ENCODE results near the gene PLPPR1. TPM values are rescaled to one million over a fixed set of nuclear protein-coding genes. Genes with fewer than 3 reads are reported as not detected.
"Not testable (repeated sequence)": the region's sequence is repeated elsewhere in the genome, so short reads cannot be mapped to it uniquely, and the experiment has no call there.

Gene PLPPR1
- total RNA-seq, 1 experiment from 2014 or later: not detected

GRCh38 chr9:101324245-101324804 is 295.8 kb downstream of the PLPPR1 start:
- intact Hi-C loops (cut with micrococcal nuclease; ENCODE audit: unreplicated experiment): no loop called here
- no peak overlapping the region for H3K27ac Mint-ChIP-seq (ENCODE audit: unreplicated experiment)
- H3K4me3 Mint-ChIP-seq (ENCODE audit: low read depth, unreplicated experiment): no peak overlapping the region
- H3K36me3 Mint-ChIP-seq (ENCODE audit: insufficient read depth, unreplicated experiment): no peaks in the 10 kb centered on the region
- CTCF ChIA-PET: interaction anchor here (0.6 to 1.7 kb wide), 4 partner anchors 19 to 858 kb away, joined by 3 to 4 read pairs (median 4); partner anchors contain the start of gene RNF20
- BruUV-seq (replicated peaks): no TSS peak
- no peak for DNase-seq
- no peak for TF ChIP-seq CTCF (IDR thresholded peaks at IDR 0.05; ENCODE audit: unreplicated experiment)
- peaks cover 34% of the 10 kb centered on the region for H3K4me1 Mint-ChIP-seq (ENCODE audit: low read depth, unreplicated experiment)
- H3K27me3 Mint-ChIP-seq (ENCODE audit: unreplicated experiment): no peaks in the 10 kb centered on the region
- H3K9me3 Mint-ChIP-seq (ENCODE audit: low read depth, unreplicated experiment): peaks cover 3% of the 10 kb centered on the region

- no TSS peak for BruUV-seq (replicated peaks)
- Mint-ChIP-seq H3K9me3 (ENCODE audit: low read depth, unreplicated experiment) (peaks cover 3% of the 10 kb centered on the region), H3K36me3 (ENCODE audit: insufficient read depth, unreplicated experiment) (no peaks in the 10 kb centered on the region), H3K27ac (ENCODE audit: unreplicated experiment) (peak overlapping the region; percentile 53), H3K27me3 (ENCODE audit: unreplicated experiment) (no peaks in the 10 kb centered on the region), H3K4me1 (ENCODE audit: low read depth, unreplicated experiment) (peaks cover 34% of the 10 kb centered on the region), H3K4me3 (ENCODE audit: low read depth, unreplicated experiment) (no peak overlapping the region)
- TF ChIP-seq CTCF (IDR thresholded peaks at IDR 0.05; ENCODE audit: unreplicated experiment): no peak
- no peak for DNase-seq
- intact Hi-C loops (cut with micrococcal nuclease; ENCODE audit: unreplicated experiment): no loop called here
- CTCF ChIA-PET: interaction anchor here (0.6 to 1.7 kb wide), 6 partner anchors 9 to 208 kb away, joined by 3 to 4 read pairs (median 3); partner anchors contain the start of genes MRPL50, RNF20 and ZNF189
Observed at GRCh38 chr9:101325053-101325452, 296.5 kb downstream of the PLPPR1 start.

GRCh38 chr9:101326035-101326434 is 297.5 kb downstream of the PLPPR1 start:
- H3K27ac Mint-ChIP-seq (ENCODE audit: unreplicated experiment): peak overlapping the region; percentile 39
- CTCF ChIA-PET: interaction anchor here (0.7 to 1.2 kb wide), 5 partner anchors 14 to 739 kb away, joined by 3 read pairs; partner anchors contain the start of genes MRPL50 and ZNF189
- intact Hi-C loops (cut with micrococcal nuclease; ENCODE audit: unreplicated experiment): loop anchor here (1.0 to 2.0 kb wide), 2 partner anchors 29 to 63 kb away; no protein-coding TSS in a partner anchor
- TF ChIP-seq CTCF (IDR thresholded peaks at IDR 0.05; ENCODE audit: unreplicated experiment): no peak
- H3K4me3 Mint-ChIP-seq (ENCODE audit: low read depth, unreplicated experiment): no peak overlapping the region
- H3K36me3 Mint-ChIP-seq (ENCODE audit: insufficient read depth, unreplicated experiment): no peaks in the 10 kb centered on the region
- H3K9me3 Mint-ChIP-seq (ENCODE audit: low read depth, unreplicated experiment): peaks cover 3% of the 10 kb centered on the region
- H3K27me3 Mint-ChIP-seq (ENCODE audit: unreplicated experiment): no peaks in the 10 kb centered on the region
- no peak for DNase-seq
- peaks cover 34% of the 10 kb centered on the region for H3K4me1 Mint-ChIP-seq (ENCODE audit: low read depth, unreplicated experiment)
- no TSS peak for BruUV-seq (replicated peaks)

GRCh38 chr9:101326501-101326900 is 298.0 kb downstream of the PLPPR1 start:
- H3K4me3 Mint-ChIP-seq (ENCODE audit: low read depth, unreplicated experiment): no peak overlapping the region
- H3K9me3 Mint-ChIP-seq (ENCODE audit: low read depth, unreplicated experiment): peaks cover 3% of the 10 kb centered on the region
- intact Hi-C loops (cut with micrococcal nuclease; ENCODE audit: unreplicated experiment): loop anchor here (1.0 to 2.0 kb wide), 2 partner anchors 29 to 62 kb away; no protein-coding TSS in a partner anchor
- CTCF ChIA-PET: interaction anchor here (0.7 to 0.8 kb wide), 4 partner anchors 15 to 739 kb away, joined by 3 read pairs; no protein-coding TSS in a partner anchor
- peaks cover 34% of the 10 kb centered on the region for H3K4me1 Mint-ChIP-seq (ENCODE audit: low read depth, unreplicated experiment)
- no peak for DNase-seq
- no peaks in the 10 kb centered on the region for H3K27me3 Mint-ChIP-seq (ENCODE audit: unreplicated experiment)
- H3K36me3 Mint-ChIP-seq (ENCODE audit: insufficient read depth, unreplicated experiment): no peaks in the 10 kb centered on the region
- no TSS peak for BruUV-seq (replicated peaks)
- TF ChIP-seq CTCF (IDR thresholded peaks at IDR 0.05; ENCODE audit: unreplicated experiment): no peak
- H3K27ac Mint-ChIP-seq (ENCODE audit: unreplicated experiment): peak overlapping the region; percentile 39

- intact Hi-C loops (cut with micrococcal nuclease; ENCODE audit: unreplicated experiment): loop anchor here (2.0 kb wide), 1 partner anchor 61 kb away; no protein-coding TSS in a partner anchor
- peak overlapping the region; percentile 27 for H3K27ac Mint-ChIP-seq (ENCODE audit: unreplicated experiment)
- H3K4me3 Mint-ChIP-seq (ENCODE audit: low read depth, unreplicated experiment); CTCF ChIA-PET; H3K27me3 Mint-ChIP-seq (ENCODE audit: unreplicated experiment); DNase-seq; H3K9me3 Mint-ChIP-seq (ENCODE audit: low read depth, unreplicated experiment); BruUV-seq (replicated peaks); H3K36me3 Mint-ChIP-seq (ENCODE audit: insufficient read depth, unreplicated experiment): not testable (repeated sequence)
- peaks cover 34% of the 10 kb centered on the region for H3K4me1 Mint-ChIP-seq (ENCODE audit: low read depth, unreplicated experiment)
Observed at GRCh38 chr9:101327422-101327909, 298.9 kb downstream of the PLPPR1 start.
